GM21367 (cell line): ENCODE data around the gene METTL4.

Experiments
- ATAC-seq: cut with Tn5 transposase; IDR thresholded peaks from one replicate; pipeline ENCODE4 v1.9.1; 2021; ENCODE audit not compliant: unreplicated experiment

METTL4 gene

DNA sequence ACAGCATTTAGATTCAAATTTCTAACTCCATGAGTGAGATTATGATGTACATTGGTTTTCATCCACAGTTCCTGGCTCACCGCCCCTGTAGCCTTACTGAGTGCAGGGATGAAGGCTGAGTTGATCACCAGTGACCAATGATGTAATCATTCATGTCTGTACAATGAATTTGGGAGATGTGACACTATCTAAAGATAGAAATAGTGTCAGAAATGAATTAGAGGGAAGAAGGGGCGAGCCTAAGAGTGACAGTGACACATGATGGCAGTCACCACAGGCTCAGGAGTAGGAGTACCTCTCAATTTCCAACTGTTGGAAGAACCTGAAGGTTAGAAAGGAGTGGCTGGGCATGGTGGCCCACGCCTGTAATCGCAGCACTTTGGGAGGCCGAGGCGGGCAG, 3.2 kb downstream of the METTL4 start:
- ATAC-seq = no peak

DNA sequence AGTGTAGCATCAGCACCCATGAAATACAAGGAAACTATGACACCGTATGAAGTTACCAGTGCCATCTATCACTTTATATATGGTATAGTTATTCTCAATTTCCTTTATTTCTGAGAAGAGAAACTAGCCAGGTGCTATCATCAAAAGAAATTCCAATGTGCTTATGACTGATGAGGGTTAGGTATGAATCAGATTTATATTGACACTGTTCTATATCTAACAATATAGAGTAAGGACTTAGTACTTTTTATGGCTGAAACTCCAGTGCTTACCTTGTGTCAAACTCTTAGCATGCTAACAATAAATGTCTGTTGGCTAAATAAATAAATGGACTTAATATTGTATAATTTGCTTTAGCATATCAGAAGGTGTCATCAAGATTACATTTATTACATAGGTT, 6.9 kb downstream of the METTL4 start:
- no peak for ATAC-seq

DNA sequence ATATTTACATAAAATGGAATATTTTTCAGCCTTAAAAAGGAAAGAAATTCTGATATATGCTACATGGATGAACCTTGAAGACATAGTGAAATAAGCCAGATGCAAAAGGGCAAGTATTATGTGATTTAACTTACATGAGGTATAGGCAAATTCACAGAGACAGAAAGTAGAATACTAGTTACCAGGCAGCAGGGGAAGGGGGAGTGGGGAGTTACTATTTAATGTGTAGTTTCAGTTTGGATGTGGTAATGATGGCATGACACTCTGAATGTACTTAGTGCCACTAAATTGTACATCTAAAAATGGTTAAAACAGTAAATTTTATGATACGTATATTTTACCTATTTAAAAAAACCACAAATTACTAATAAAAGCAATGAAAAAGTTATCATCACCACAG, 12.1 kb downstream of the METTL4 start:
- ATAC-seq = no peak

DNA sequence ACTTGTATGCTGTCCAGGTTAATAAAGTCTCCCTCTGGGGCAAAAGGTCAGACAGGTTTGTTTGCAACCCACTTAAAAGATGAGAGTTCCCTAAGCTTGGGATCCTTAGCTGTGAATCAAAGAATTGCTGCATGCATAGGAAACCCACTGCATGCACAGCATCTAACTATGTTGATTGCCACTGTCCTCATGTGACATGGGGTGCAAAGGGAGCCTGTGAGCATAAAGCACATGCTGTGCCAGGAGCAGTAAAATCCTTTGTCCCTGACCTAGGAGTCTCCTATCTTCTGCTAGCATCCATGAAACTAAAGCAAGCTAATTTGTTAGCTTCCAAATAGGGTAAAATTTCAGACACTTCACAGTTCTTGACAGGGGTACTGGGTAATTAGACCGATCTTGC, 13.8 kb downstream of the METTL4 start:
- ATAC-seq = no peak

DNA sequence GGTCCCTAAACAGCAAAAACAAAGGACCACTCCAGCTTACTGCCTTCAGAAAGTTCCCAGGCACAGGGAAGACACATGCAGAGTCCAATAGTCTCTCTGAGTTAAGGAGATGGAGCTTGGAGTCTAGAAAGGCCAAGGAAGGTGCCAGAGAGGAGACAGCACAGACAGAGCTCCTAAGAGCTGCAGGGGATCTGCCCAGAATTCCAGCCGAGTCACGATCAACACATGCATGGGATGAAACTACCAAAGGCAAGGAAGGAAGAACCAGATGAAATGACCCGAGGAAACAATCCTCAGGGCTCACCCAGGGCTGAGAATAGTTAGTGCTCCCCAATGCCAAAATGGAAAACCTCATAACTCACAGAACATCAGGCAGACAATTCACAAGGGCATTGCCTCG, 15.4 kb downstream of the METTL4 start:
- no peak for ATAC-seq

DNA sequence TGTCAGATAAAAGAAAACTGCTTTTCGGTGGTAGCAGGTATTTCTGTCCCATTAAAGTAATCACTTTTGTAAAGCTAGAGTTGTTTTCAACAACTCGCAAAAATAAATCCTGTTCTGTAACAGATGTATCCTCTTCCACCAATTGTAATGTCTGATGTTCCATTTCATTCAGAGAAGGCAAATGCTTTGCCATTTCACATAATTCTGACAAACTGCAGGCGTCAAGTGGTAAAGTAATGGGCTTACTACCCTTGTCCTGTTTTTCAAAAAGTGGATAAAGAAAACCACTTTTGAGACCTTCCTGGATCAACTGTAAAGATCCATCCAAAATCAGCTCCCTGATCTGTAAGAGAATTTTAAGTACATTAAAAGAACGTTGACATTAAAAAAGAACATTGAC, 16.6 kb downstream of the METTL4 start:
- ATAC-seq = no peak

DNA sequence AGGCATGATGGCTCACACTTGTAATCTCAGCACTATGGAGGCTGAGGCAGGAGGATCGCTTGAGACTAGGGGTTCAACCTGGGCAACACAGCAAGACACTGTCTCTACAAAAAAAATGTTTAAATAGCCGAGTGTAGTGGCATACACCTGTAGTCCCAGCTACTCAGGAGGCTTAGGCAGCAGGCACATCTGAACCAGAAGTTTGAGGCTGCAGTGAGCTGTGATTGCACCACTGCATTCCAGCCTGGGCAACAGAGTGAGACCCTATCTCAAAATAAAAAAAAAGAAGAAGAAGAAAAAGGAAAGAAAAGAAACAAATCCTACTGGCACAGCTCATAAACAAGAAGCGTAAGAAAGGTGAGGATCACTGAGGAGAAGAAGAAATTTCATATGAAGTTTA, 19.9 kb downstream of the METTL4 start:
- ATAC-seq = no peak

DNA sequence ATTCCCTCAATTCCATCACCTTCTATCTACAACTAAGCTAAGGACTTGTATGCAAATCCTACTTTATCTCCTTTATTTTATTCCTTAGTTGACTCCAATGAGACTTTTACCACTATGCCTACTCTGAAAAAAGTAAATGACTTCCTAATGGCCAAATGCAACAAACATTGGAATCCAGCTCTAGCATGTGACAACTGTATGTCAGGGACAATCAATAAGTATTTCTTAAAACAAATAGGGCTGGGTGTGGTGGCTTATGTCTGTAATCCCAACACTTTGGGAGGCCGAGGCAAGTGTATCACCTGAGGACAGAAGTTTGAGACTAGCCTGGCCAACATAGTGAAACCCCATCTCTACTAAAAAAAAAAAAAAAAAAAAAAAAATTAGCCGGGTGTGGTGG, 21.8 kb downstream of the METTL4 start:
- no peak for ATAC-seq

DNA sequence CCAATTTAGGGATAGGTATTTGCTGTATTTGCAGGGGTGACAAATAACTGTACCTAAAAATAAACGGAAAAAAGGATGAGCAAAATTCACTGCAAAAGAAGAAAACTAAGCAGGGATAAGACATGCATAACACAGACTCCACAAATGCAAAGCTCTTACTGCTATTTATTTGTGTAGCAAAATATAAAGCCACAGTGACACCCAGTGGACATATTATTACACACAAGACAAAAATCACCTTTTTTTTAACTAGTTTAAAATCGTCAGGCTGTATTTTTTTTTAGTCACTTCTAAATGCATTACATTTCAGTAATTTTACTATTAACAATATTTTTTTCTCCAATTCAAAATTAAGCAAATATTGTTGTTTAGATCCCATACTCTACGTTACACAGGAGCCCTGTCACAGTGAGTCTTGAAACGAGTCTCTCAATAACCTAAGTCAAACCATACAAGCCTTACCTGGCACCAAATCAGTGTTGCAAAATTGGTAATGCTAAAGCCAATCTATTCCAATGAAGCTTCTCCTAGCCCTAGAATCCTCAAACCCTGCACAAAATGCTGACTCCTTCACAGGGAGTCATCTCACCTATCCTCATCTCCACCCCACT, 23.7 kb downstream of the METTL4 start:
- no peak for ATAC-seq

DNA sequence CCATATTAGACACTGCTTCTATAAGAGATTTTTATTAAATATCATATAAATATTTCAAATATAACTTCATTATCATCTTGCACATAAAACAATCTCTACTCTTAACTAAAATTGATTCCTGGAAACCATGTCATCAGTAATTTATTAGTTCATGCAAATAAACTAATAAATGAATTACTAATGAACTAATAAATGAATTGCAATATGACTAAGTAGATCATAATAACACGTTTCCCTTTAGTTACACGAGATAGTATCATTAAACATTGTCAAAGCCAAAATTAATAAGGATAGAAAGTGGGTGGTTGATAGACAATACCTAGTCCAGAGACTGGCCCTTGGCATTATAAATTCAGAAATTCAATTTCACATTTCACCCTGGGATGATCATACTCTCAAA, 26.1 kb downstream of the METTL4 start:
- ATAC-seq = no peak

DNA sequence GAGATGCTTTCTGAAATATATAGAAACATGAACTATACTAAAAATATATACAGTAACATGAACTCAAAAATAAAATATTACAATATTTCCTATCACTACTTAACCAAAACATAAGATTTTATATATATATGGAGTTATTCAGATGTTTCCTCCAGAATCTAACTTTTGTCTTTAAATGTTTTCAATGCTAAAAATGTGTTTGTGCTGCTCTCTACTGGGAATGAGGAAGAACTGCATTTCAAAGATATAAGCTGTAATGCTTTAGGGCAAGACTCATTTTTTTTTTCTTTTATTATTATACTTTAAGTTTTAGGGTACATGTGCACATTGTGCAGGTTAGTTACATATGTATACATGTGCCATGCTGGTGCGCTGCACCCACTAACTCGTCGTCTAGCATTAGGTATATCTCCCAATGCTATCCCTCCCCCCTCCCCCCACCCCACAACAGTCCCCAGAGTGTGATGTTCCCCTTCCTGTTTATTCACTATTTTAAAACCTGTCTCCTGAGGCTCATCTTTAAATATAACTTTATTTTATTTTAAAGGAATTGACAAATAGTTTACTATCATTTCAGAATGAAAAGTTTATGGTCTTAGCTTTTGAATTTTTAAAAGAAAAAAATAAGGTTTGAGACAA, 29.3 kb downstream of the METTL4 start:
- peak; percentile 47 for ATAC-seq

DNA sequence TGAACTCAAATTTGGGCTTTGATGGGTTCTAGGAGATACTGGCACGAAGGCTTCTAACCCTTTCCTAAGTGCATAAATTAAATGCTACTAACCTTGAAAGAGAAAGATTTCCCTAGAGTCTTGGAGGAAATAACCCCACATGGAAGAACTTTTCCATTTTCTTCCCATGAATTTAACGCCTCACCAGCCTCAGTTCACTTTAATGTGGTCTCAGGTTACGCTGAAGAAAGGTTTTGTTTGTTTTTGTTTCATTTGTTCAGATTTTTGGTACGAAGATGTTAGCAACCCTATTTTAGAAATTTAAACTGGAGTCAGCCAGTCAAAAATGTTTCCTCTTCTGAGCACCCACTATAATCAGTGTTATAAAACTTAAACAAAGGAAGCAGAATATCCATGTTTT, 30.7 kb downstream of the METTL4 start:
- no peak for ATAC-seq

DNA sequence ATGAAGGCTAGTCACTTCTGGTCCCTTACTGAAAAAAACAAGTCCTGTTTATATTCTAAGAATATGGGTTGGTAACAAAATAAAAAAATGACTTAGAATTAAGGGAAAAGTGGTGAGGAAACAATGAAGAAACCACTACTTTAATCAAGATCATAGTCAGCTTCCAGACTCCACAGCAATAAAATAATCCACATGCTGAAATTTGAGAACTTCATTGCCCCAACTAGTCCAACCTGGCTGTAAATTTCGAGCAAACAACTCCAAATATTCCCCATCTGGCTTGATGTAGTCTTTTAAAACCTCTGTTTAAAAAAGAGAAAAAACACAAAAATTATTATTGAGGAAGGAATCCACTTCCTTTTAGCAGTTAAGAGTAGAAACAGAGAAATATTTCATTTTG, 32.5 kb downstream of the METTL4 start:
- no peak for ATAC-seq

DNA sequence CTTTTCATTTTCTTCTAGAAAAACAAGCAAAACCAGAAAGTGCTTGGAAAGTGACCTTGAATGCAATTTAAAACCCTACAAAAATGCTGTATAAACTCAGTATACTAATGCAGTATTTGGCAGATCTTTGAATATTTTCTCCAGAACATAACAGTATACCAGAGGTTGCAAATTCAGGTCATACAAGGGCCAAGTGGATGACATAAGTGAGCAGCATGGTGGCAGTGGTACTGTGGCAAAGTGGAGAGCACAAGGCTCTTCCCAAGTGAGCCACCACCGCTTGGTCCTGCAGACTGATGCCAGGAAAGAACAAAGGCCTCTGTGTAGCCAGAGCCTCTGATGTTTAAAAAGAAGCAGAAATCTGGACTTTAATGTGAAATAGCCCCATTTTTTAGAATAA, 33.1 kb downstream of the METTL4 start:
- no peak for ATAC-seq

DNA sequence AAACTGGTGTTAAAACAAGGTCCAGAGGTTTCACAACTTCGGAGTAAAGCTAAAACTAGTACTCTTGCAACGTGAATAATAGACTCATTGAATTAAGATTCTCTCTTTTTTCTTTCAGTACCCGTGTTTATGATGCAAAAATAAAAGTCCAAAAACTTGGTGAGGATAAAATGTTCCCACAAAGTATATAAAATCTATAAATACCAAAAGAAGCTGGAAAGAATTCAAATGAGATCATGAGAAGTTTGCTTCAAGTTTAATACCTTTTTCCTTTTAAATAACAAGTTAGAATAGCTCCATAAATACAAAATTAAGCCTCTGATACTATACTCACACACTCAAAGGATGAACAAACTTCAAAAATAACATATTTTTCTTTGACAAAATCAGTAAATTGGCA, 34.0 kb downstream of the METTL4 start:
- no peak for ATAC-seq

DNA sequence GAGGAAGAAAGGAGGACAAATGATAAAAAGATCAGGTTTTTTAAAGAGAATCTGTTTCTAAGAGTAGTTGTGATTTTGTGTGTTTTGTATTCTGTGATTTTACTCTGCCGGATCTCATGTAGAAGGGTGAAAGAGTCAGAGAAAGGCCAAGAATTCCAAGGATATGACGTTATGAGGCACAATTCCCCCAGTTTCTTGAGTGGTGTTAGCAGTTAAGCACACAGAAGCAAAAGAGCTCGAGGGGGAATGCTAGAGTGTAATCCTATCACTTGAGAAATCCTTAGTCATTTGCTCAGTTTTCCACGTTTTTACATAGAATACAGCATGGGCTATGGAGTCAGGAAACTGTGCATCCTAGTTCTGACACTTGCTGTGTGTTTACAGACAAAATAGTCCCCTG, 34.8 kb downstream of the METTL4 start:
- ATAC-seq = no peak

DNA sequence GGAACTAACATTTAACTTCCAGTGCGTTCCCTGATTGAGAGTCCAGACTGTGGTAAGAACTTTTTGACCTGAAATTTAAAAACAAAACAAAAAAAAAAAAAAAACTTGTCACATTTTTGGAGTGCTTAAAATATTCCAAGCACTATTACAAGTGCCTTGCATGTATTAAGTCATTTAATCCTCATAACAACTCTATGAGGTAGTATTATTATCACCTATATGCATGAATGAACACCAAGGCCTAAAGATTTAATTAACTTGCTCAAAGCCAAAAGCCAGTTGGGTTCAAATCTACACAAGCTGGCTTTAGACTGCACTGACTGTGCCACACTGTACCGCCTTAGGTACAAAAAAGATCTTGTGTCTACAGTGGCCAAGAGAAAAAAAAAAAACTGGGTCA, 35.2 kb downstream of the METTL4 start:
- ATAC-seq = no peak

DNA sequence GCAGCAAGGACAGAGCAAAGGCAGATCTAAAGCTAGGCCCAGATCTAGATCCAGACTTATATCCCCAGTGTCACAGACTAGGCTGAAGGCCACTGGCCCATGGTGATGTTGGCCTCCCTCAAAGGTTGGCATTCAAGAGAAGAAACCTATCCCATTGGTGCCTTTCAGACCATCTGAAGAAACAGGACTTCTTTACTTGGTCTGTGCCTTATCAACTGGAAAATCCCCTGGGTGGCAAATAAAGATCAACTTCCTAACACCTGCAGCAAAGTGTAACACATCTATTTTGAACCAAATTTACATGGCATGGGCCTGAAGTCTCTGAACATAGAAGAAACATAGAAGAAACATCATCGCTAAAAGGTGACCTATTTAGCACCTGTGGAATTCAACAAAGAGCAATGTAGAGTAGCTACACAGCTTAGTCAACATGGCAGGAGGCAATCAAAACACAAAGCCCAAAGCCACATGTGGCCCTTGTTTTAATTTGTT, 35.8 kb downstream of the METTL4 start:
- ATAC-seq = no peak

DNA sequence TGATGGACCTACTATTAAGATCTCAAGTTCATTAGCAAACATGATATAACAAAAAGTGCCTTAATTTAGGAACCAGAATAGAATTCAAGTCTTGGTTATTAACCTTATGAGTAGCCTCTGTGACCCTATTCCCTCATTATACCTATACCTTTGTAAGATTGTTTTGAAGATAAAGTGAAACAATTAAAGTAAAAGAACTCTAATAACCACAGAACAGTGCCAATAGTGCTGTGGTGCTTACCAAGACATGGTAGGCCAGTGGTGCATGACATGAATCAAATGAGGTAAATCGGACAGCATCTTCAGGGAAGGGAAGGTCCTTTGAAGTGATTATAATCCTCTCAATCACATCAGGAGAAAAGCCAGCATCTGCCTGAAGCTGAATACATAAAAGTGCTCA, 36.4 kb downstream of the METTL4 start:
- ATAC-seq = no peak

DNA sequence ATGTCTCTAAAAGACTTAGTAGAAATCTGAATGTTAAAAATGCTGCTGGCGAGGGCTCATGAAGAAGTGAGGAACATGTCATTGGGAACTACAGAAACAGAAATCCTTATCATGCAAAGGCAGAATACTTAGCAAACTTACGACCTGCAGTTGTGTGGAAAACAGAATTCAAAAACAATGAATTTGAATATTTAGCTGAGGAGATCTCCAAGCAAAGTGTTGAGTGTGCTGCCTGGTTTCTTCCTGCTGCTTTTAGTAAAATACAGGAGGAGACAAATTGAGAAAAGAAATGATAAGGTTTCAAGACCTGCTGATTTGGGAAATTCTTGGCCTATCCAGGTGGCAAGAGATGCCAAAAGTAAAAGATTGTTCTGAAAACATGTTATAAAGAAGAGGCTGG, 38.5 kb downstream of the METTL4 start:
- ATAC-seq = no peak

DNA sequence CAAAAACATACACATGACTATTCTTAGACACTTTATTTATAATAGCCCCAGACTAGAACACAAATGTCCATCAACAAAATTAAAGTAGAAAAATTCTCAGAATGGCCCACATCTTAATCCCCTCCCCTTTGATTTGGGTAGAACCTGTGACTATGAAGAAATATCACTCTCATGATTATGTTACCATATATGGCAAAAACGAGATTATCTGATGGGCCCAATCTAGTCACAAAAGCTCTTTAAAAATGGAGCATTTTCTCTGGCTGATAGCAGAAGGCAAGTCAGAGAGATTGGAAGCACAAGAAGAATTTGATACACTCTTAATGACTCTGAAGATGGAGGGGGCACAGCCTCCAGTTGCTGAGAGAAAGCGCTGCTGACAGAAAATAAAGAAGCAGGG, 39.6 kb downstream of the METTL4 start:
- ATAC-seq = no peak

DNA sequence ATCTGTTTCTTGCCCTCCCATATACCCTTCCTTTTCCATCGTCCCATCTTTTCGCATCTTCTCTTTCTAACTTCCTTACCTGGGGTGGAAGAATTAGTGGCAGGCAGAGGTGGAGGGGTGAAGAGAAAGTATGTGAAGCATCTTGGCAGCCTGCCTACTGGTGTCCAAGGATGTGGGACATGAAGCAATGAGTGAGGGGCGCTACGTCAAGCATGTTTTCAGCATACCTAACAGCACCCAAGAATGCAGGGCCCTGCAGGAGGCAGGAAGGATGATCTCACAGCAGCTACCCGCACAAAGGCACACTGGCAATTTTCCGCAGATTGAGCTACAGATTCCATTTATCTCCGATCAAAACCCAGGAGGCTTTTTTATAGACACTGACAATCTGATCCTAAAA, 42.2 kb downstream of the METTL4 start:
- no peak for ATAC-seq

DNA sequence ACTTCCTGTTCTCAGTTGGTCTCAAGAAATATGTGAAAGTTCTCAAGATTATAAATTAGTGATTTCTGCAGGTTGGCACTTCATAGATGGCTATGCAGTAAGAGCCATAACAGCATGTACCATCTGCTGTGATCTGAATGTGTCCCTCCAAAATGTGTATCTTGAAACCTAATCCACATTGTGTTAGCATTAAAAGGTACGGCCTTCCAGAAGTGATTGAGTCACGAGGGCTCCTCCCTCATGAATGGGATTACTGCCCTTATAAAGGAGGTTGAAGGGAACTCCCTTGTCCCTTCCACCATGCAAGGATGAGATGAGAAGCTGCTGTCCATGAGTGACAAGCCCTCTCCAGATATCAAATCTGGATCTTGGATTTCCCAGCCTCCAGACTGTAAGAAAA, 45.0 kb downstream of the METTL4 start:
- ATAC-seq = no peak
